OCI-LY1 (cell line): ENCODE results near the gene SMIM20.

Experiments used
- H2AFZ ChIP-seq: fragments of 200-600 bp; sonication (generic), shearing (Covaris generic); 2 replicates; pipeline ENCODE4 v1.6.0; 2014; ENCODE audit warnings: antibody characterized with exemption, mild to moderate bottlenecking, low read length
- H3F3A ChIP-seq: fragments of 200-600 bp; sonication (generic), shearing (Covaris generic); 2 replicates; pipeline ENCODE4 v1.6.0; 2014; ENCODE audit warnings: mild to moderate bottlenecking, antibody characterized with exemption, low read length, moderate library complexity; ENCODE audit not compliant: insufficient read depth
- H3K27ac ChIP-seq: fragments of 200-600 bp; sonication (generic); 2 replicates; pipeline ENCODE4 v1.5.1; 2014; ENCODE audit warnings: low read length, mixed run types, mild to moderate bottlenecking, low read depth; ENCODE audit not compliant: poor library complexity, severe bottlenecking
- H3K27me3 ChIP-seq: fragments of 200-600 bp; sonication (generic); 2 replicates; pipeline ENCODE4 v1.6.0; 2014; ENCODE audit warnings: antibody characterized with exemption, mild to moderate bottlenecking, low read length, moderate library complexity; ENCODE audit not compliant: insufficient read depth
- H3K36me3 ChIP-seq: fragments of 200-600 bp; sonication (generic); 2 replicates; pipeline ENCODE4 v1.6.1; 2014; ENCODE audit warnings: mild to moderate bottlenecking, antibody characterized with exemption, low read length, moderate library complexity, mixed read lengths; ENCODE audit not compliant: insufficient read depth
- H3K4me1 ChIP-seq: fragments of 200-600 bp; sonication (generic); 2 replicates; pipeline ENCODE4 v1.5.1; 2014; ENCODE audit warnings: mild to moderate bottlenecking, low read length, moderate library complexity; ENCODE audit not compliant: insufficient read depth, severe bottlenecking
- H3K4me2 ChIP-seq: fragments of 200-600 bp; sonication (generic), shearing (Covaris generic); 2 replicates; pipeline ENCODE4 v1.6.1; 2014; ENCODE audit warnings: low read length
- H3K4me3 ChIP-seq: fragments of 200-600 bp; sonication (generic); 2 replicates; pipeline ENCODE4 v1.5.1; 2014; ENCODE audit warnings: low read length, low read depth, mild to moderate bottlenecking, mixed read lengths; ENCODE audit not compliant: poor library complexity, severe bottlenecking
- H3K79me2 ChIP-seq: fragments of 200-600 bp; shearing (Covaris generic); 2 replicates; pipeline ENCODE4 v1.6.1; 2016; ENCODE audit warnings: mixed run types, low read length, mixed read lengths; ENCODE audit not compliant: insufficient read depth
- H3K9ac ChIP-seq: fragments of 200-600 bp; sonication (generic), shearing (Covaris generic); 2 replicates; pipeline ENCODE4 v1.6.1; 2014; ENCODE audit warnings: mild to moderate bottlenecking, low read length, mixed read lengths
- H3K9me2 ChIP-seq: fragments of 200-600 bp; sonication (generic), shearing (Covaris generic); 2 replicates; pipeline ENCODE4 v1.6.1; 2014; ENCODE audit warnings: low read depth, mild to moderate bottlenecking, low read length, mixed read lengths
- H3K9me3 ChIP-seq: fragments of 200-600 bp; shearing (Covaris generic); 2 replicates; pipeline ENCODE4 v1.6.1; 2014; ENCODE audit warnings: low read length, mixed read lengths
- H4K20me1 ChIP-seq: fragments of 200-600 bp; sonication (generic), shearing (Covaris generic); 2 replicates; pipeline ENCODE4 v1.6.0; 2016; ENCODE audit warnings: mild to moderate bottlenecking, low read length; ENCODE audit not compliant: insufficient read depth
- CTCF ChIP-seq: fragments of 200-600 bp; sonication (generic), shearing (Covaris generic); IDR thresholded peaks from 2 replicates; pipeline ENCODE4 v1.5.1; 2017; ENCODE audit warnings: mild to moderate bottlenecking, antibody characterized with exemption, low read length, moderate library complexity, mixed read lengths
- EZH2 ChIP-seq: fragments of 200-600 bp; sonication (generic), shearing (Covaris generic); IDR thresholded peaks from 2 replicates; pipeline ENCODE4 v1.8.0; 2017; ENCODE audit warnings: borderline replicate concordance, mixed run types, mild to moderate bottlenecking, antibody characterized with exemption, low read length, moderate library complexity, mixed read lengths

Gene SMIM20

GRCh38 chr4:25915353-25915705, 1.3 kb downstream of the SMIM20 start:
- Histone ChIP-seq H2AFZ (no peak overlapping the region), H3K79me2 (peaks cover 6% of the 10 kb centered on the region; the same call in 1 of the 2 replicates), H3K27me3 (no peaks in the 10 kb centered on the region), H3K9ac (peak overlapping the region; percentile 95), H3K27ac (peak overlapping the region; percentile 90), H3K4me3 (peak overlapping the region; percentile 92), H3K9me3 (no peaks in the 10 kb centered on the region), H3K9me2 (no peaks in the 10 kb centered on the region), H3K4me2 (peak overlapping the region; percentile 93), H3K36me3 (no peaks in the 10 kb centered on the region; the same call in 1 of the 2 replicates), H3F3A (no peaks in the 10 kb centered on the region), H3K4me1 (peaks cover 35% of the 10 kb centered on the region), H4K20me1 (no peaks in the 10 kb centered on the region)
- TF ChIP-seq EZH2 (no peak), CTCF (no peak)

- H3K9me3 ChIP-seq: no peaks in the 10 kb centered on the region
- H3K4me1 ChIP-seq: peaks cover 35% of the 10 kb centered on the region
- no peak overlapping the region for H2AFZ ChIP-seq
- no peaks in the 10 kb centered on the region for H4K20me1 ChIP-seq
- H3K4me2 ChIP-seq: no peak overlapping the region
- no peak overlapping the region for H3K9ac ChIP-seq
- H3K4me3 ChIP-seq: no peak overlapping the region
- H3K9me2 ChIP-seq: no peaks in the 10 kb centered on the region
- H3K36me3 ChIP-seq: peaks cover 9% of the 10 kb centered on the region
- H3F3A ChIP-seq: no peaks in the 10 kb centered on the region
- peak overlapping the region; percentile 28 for H3K27ac ChIP-seq
- peaks cover 6% of the 10 kb centered on the region; the same call in 1 of the 2 replicates for H3K79me2 ChIP-seq
- H3K27me3 ChIP-seq: no peaks in the 10 kb centered on the region
- TF ChIP-seq CTCF: no peak
- TF ChIP-seq EZH2: no peak
Measured at GRCh38 chr4:25916870-25917269, 2.9 kb downstream of the SMIM20 start.

- H2AFZ ChIP-seq: no peak overlapping the region
- H3F3A ChIP-seq: no peaks in the 10 kb centered on the region
- peaks cover 6% of the 10 kb centered on the region; the same call in 1 of the 2 replicates for H3K79me2 ChIP-seq
- no peak overlapping the region for H3K4me2 ChIP-seq
- no peaks in the 10 kb centered on the region for H3K27me3 ChIP-seq
- TF ChIP-seq CTCF: no peak
- TF ChIP-seq EZH2: no peak
- H4K20me1 ChIP-seq: no peaks in the 10 kb centered on the region
- no peak overlapping the region for H3K4me3 ChIP-seq
- no peaks in the 10 kb centered on the region for H3K9me3 ChIP-seq
- no peaks in the 10 kb centered on the region for H3K9me2 ChIP-seq
- H3K27ac ChIP-seq: no peak overlapping the region
- H3K9ac ChIP-seq: no peak overlapping the region
- H3K4me1 ChIP-seq: peaks cover 23% of the 10 kb centered on the region
- H3K36me3 ChIP-seq: peaks cover 9% of the 10 kb centered on the region
Measured at GRCh38 chr4:25919676-25920075, 5.7 kb downstream of the SMIM20 start.
